CD14-positive monocyte (primary cell): Measurements from ENCODE around the gene GRK1. TPM values are rescaled to one million over a fixed set of nuclear protein-coding genes. Genes with fewer than 3 reads are reported as not detected.
A peak's percentile ranks its signal among the peaks of the same experiment; 100 is the strongest.

ENCODE experiments used
- DNase-seq, 3 donors: peaks; one replicate each; pipeline ENCODE4 v3.0.0-alpha.2; 2011 to 2022
- H2AFZ ChIP-seq: 2 replicates; pipeline ENCODE4 v1.6.0; 2012; ENCODE audit warnings: mild to moderate bottlenecking, low read depth, low read length, inconsistent platforms; ENCODE audit not compliant: insufficient read depth, poor library complexity, severe bottlenecking
- H3K27ac ChIP-seq, 2 donors: 1 replicate in 1 of 2; 2 replicates in 1 of 2; pipeline ENCODE4 v1.5.1; 2012 to 2013; ENCODE audit warnings: low read length in 2 of 2, control low read depth in 1 of 2, inconsistent platforms in 1 of 2, low read depth in 1 of 2, mild to moderate bottlenecking in 1 of 2
- H3K27me3 ChIP-seq, 2 donors: one replicate each; pipeline versions ENCODE4 v1.6.0 to v1.6.1; 2011 to 2013; ENCODE audit warnings: low read length in 2 of 2; ENCODE audit not compliant: control insufficient read depth in 2 of 2, insufficient read depth in 2 of 2
- H3K36me3 ChIP-seq, 2 donors: replicated peaks in 1 of 2; 1 replicate in 1 of 2; 2 replicates in 1 of 2; pipeline versions ENCODE4 v1.5.1 to v1.6.1; 2012 to 2013; ENCODE audit warnings: low read length in 2 of 2, control low read depth in 1 of 2, inconsistent platforms in 1 of 2, mild to moderate bottlenecking in 1 of 2; ENCODE audit not compliant: insufficient read depth in 2 of 2, control insufficient read depth in 1 of 2
- H3K4me1 ChIP-seq, 2 donors: 1 replicate in 1 of 2; 2 replicates in 1 of 2; pipeline versions ENCODE4 v1.5.1 to v1.6.1; 2012 to 2013; ENCODE audit warnings: low read length in 2 of 2, control low read depth in 1 of 2, inconsistent platforms in 1 of 2, mild to moderate bottlenecking in 1 of 2, moderate library complexity in 1 of 2; ENCODE audit not compliant: insufficient read depth in 2 of 2, control insufficient read depth in 1 of 2
- H3K4me2 ChIP-seq: replicated peaks from 2 replicates; pipeline ENCODE3; 2012; ENCODE audit warnings: low read length, moderate library complexity, mild to moderate bottlenecking; ENCODE audit not compliant: poor library complexity, severe bottlenecking; ENCODE audit errors: extremely low read depth
- H3K4me3 ChIP-seq, 3 experiments: fragments of 200-600 bp in 1 of 3; sonication (generic) in 1 of 3; replicated peaks in 1 of 3; 1 replicate in 2 of 3; 2 replicates in 1 of 3; pipeline ENCODE4 v1.5.1; 2011 to 2013; ENCODE audit warnings: low read length in 3 of 3, mild to moderate bottlenecking in 3 of 3, control low read depth in 2 of 3, low read depth in 2 of 3, inconsistent platforms in 1 of 3, moderate library complexity in 1 of 3
- H3K79me2 ChIP-seq: 2 replicates; pipeline ENCODE4 v1.6.0; 2012; ENCODE audit warnings: mild to moderate bottlenecking, control low read depth, inconsistent platforms, low read length, moderate library complexity; ENCODE audit not compliant: insufficient read depth
- H3K9ac ChIP-seq: 2 replicates; pipeline ENCODE4 v1.6.0; 2017; ENCODE audit warnings: low read length, mild to moderate bottlenecking; ENCODE audit not compliant: insufficient read depth, poor library complexity, severe bottlenecking
- H3K9me3 ChIP-seq, 2 donors: replicated peaks in 1 of 2; 1 replicate in 1 of 2; 2 replicates in 1 of 2; pipeline versions ENCODE4 v1.5.1 to v1.6.1; 2012 to 2013; ENCODE audit warnings: low read length in 2 of 2, control low read depth in 1 of 2; ENCODE audit not compliant: control insufficient read depth in 1 of 2, insufficient read depth in 1 of 2
- H4K20me1 ChIP-seq: 2 replicates; pipeline ENCODE4 v1.6.0; 2012; ENCODE audit warnings: mild to moderate bottlenecking, low read length, control low read depth, moderate library complexity; ENCODE audit not compliant: insufficient read depth
- H3K27ac Mint-ChIP-seq, 7 donors: one replicate each; pipeline ENCODE4 v1.8.0; 2020; ENCODE audit warnings: mild to moderate bottlenecking in 7 of 7, mixed read lengths in 7 of 7, moderate library complexity in 6 of 7, inconsistent platforms in 2 of 7
- H3K27me3 Mint-ChIP-seq, 3 donors: one replicate each; pipeline ENCODE4 v1.8.0; 2021 to 2022; ENCODE audit warnings: low read depth in 3 of 3, mild to moderate bottlenecking in 3 of 3, mixed read lengths in 3 of 3, moderate library complexity in 3 of 3, inconsistent platforms in 1 of 3
- H3K36me3 Mint-ChIP-seq, 2 donors: one replicate each; pipeline ENCODE4 v1.8.0; 2020; ENCODE audit warnings: mixed read lengths in 2 of 2, inconsistent platforms in 1 of 2, mild to moderate bottlenecking in 1 of 2
- H3K4me1 Mint-ChIP-seq: one replicate; pipeline ENCODE4 v1.8.0; 2020; ENCODE audit warnings: mild to moderate bottlenecking, mixed read lengths
- H3K4me3 Mint-ChIP-seq, 2 donors: one replicate each; pipeline ENCODE4 v1.8.0; 2020; ENCODE audit warnings: mild to moderate bottlenecking in 2 of 2, mixed read lengths in 2 of 2, moderate library complexity in 1 of 2
- H3K9me3 Mint-ChIP-seq, 7 donors: one replicate each; pipeline ENCODE4 v1.8.0; 2020 to 2022; ENCODE audit warnings: mixed read lengths in 7 of 7, mild to moderate bottlenecking in 6 of 7, moderate library complexity in 6 of 7, inconsistent platforms in 2 of 7
- WGBS: methylation state at CpG from one replicate; pipeline ENCODE4 v1.1.5; 2013; ENCODE audit warnings: missing lambda C conversion rate; ENCODE audit not compliant: insufficient coverage; 5-methylcytosine and 5-hydroxymethylcytosine counted together
- intact Hi-C, 2 donors: fragments of 100-400 bp; cut with micrococcal nuclease; formaldehyde crosslinking; loops; one replicate each; pipeline versions ENCODE4 v1.15.0 to v1.15.1; 2023
- polyA plus RNA-seq, 3 donors: library from polyadenylated mRNA; depleted of rRNA in 1 of 3; unstranded in 2 of 3; stranded (reverse) in 1 of 3; fragments of 300-500 nt in 2 of 3; fragments of >200 nt in 1 of 3; fragmentation: Illumina TruSeq in 2 of 3; gene quantifications; 1 replicate in 2 of 3; 2 replicates in 1 of 3; pipeline ENCODE4 v1.2.3, GENCODE V29; 2012 to 2021
- TF ChIP-seq, protein P1 (sequence below): fragments of 200-600 bp; IDR thresholded peaks from one replicate; pipeline ENCODE4 v1.8.0; 2022; ENCODE audit warnings: antibody characterized with exemption, mild to moderate bottlenecking

GRK1 gene
- polyA plus RNA-seq, 3 donors, result not detected

DNA sequence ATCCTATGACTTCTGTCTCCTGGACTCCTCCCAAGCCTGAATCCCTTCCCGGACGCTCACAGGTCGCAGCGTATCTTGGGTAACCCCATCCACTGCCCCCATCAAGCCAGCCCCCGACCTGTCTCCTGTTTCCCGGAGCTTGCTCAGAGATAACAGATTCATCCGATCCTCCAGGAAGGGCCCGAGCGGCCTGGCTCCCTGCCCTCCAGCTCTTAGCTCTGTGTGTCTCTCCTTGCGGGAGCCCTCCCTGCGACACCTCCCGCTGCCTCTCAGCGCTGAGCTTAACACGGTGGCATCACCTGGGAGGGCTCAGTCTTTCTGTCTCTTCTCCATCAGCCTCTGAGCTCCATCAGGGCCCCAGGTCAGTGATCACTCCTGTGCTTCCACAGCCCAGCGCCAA lies 87.7 kb downstream of the GRK1 start:
- Histone ChIP-seq H3K9me3 (peaks cover 8 to 18% of the 10 kb centered on the region in 2 donors), H3K9ac (no peak overlapping the region), H3K27me3 (peaks cover 0 to 3% of the 10 kb centered on the region in 2 donors), H3K4me1 (peaks cover 18 to 28% of the 10 kb centered on the region in 2 donors), H4K20me1 (no peaks in the 10 kb centered on the region), H3K4me2 (no peak overlapping the region), H3K4me3 (no peak overlapping the region), H3K27ac (no peak overlapping the region), H3K79me2 (no peaks in the 10 kb centered on the region), H3K36me3 (no peaks in the 10 kb centered on the region), H2AFZ (no peak overlapping the region)
- H3K4me3 Mint-ChIP-seq, result peak overlapping the region in 1 of 2 donors; percentile 1
- peaks cover 0 to 17% (median 9%) of the 10 kb centered on the region in 7 donors for H3K9me3 Mint-ChIP-seq
- peaks cover 21% of the 10 kb centered on the region for H3K4me1 Mint-ChIP-seq
- 91% methylated on average over 15 of the region's 15 CpGs for WGBS
- peaks cover 6 to 26% (median 16%) of the 10 kb centered on the region in 3 donors for H3K27me3 Mint-ChIP-seq
- TF ChIP-seq, protein P1, sequence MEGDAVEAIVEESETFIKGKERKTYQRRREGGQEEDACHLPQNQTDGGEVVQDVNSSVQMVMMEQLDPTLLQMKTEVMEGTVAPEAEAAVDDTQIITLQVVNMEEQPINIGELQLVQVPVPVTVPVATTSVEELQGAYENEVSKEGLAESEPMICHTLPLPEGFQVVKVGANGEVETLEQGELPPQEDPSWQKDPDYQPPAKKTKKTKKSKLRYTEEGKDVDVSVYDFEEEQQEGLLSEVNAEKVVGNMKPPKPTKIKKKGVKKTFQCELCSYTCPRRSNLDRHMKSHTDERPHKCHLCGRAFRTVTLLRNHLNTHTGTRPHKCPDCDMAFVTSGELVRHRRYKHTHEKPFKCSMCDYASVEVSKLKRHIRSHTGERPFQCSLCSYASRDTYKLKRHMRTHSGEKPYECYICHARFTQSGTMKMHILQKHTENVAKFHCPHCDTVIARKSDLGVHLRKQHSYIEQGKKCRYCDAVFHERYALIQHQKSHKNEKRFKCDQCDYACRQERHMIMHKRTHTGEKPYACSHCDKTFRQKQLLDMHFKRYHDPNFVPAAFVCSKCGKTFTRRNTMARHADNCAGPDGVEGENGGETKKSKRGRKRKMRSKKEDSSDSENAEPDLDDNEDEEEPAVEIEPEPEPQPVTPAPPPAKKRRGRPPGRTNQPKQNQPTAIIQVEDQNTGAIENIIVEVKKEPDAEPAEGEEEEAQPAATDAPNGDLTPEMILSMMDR, result no peak
- no peak for DNase-seq
- peaks cover 0 to 1% of the 10 kb centered on the region in 2 donors for H3K36me3 Mint-ChIP-seq
- intact Hi-C loops, result no loop called here
- no peak overlapping the region for H3K27ac Mint-ChIP-seq

DNA sequence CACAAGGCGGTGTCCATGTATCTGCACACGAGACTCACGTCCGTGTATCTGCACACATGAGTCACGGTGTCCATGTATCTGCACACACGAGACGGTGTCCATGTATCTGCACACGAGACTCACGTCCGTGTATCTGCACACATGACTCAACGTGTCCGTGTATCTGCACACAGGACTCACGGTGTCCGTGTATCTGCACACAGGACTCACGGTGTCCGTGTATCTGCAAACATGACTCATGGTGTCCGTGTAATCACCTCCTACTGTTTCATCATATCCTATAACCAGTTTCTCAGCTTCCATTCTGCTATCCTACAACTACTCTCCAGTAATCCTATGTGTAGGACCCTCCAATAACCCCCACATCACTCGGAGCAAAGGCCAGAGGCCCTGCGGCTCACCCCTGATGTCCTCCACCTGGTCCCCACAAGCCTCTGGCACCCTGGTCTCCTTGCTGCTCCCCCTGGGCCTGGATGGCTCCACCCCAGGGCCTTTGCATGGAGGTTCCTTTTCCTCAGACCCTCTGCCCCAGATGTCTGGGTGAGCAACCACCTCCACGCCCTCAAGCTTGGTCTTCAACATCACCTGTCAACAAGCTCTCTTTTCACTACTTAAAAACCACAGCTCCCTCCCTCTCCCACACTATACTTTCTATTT lies 89.5 kb downstream of the GRK1 start:
- Histone ChIP-seq H4K20me1 (no peaks in the 10 kb centered on the region), H3K36me3 (no peaks in the 10 kb centered on the region), H3K79me2 (no peaks in the 10 kb centered on the region), H3K9ac (no peak overlapping the region), H2AFZ (no peak overlapping the region), H3K4me2 (no peak overlapping the region), H3K27ac (no peak overlapping the region), H3K4me3 (no peak overlapping the region), H3K27me3 (peaks cover 15 to 22% of the 10 kb centered on the region in 2 donors), H3K9me3 (peaks cover 3 to 11% of the 10 kb centered on the region in 2 donors), H3K4me1 (peaks cover 22 to 33% of the 10 kb centered on the region in 2 donors)
- peak in 2 of 3 donors; percentile 16 to 36 for DNase-seq
- intact Hi-C loops, result no loop called here
- peaks cover 0 to 13% (median 5%) of the 10 kb centered on the region in 7 donors for H3K9me3 Mint-ChIP-seq
- peaks cover 0 to 3% of the 10 kb centered on the region in 2 donors for H3K36me3 Mint-ChIP-seq
- WGBS, result 79% methylated on average over 18 of the region's 20 CpGs
- H3K4me1 Mint-ChIP-seq, result peaks cover 28% of the 10 kb centered on the region
- TF ChIP-seq, protein P1, result no peak
- no peak overlapping the region for H3K4me3 Mint-ChIP-seq
- H3K27ac Mint-ChIP-seq, result peak overlapping the region in 1 of 7 donors; percentile 26
- peaks cover 20 to 43% (median 33%) of the 10 kb centered on the region in 3 donors for H3K27me3 Mint-ChIP-seq
